ENCODE results near the gene EIF4G3.

EIF4G3 gene

GRCh38 chr1:20983297-20983889 is 193.3 kb downstream of the EIF4G3 start:
- Mint-ChIP-seq H3K4me3 (no peak overlapping the region), H3K36me3 (ENCODE audit: low read depth) (peaks cover 25% of the 10 kb centered on the region), H3K9me3 (no peaks in the 10 kb centered on the region), H3K27me3 (no peaks in the 10 kb centered on the region), H3K27ac (no peak overlapping the region), H3K4me1 (ENCODE audit: low read depth) (no peaks in the 10 kb centered on the region)

GRCh38 chr1:20982316-20982715 is 194.4 kb downstream of the EIF4G3 start:
- Mint-ChIP-seq H3K36me3 (ENCODE audit: low read depth) (peaks cover 25% of the 10 kb centered on the region), H3K4me1 (ENCODE audit: low read depth) (no peaks in the 10 kb centered on the region), H3K27me3 (no peaks in the 10 kb centered on the region), H3K9me3 (no peaks in the 10 kb centered on the region), H3K27ac (no peak overlapping the region), H3K4me3 (no peak overlapping the region)

GRCh38 chr1:20981915-20982314 is 194.8 kb downstream of the EIF4G3 start:
- Mint-ChIP-seq H3K36me3 (ENCODE audit: low read depth) (peaks cover 25% of the 10 kb centered on the region), H3K9me3 (no peaks in the 10 kb centered on the region), H3K4me3 (no peak overlapping the region), H3K4me1 (ENCODE audit: low read depth) (no peaks in the 10 kb centered on the region), H3K27me3 (no peaks in the 10 kb centered on the region), H3K27ac (no peak overlapping the region)

GRCh38 chr1:20980051-20980450 is 196.6 kb downstream of the EIF4G3 start:
- Mint-ChIP-seq H3K27ac (no peak overlapping the region), H3K36me3 (ENCODE audit: low read depth) (peaks cover 20% of the 10 kb centered on the region), H3K4me3 (no peak overlapping the region), H3K27me3 (no peaks in the 10 kb centered on the region), H3K9me3 (no peaks in the 10 kb centered on the region), H3K4me1 (ENCODE audit: low read depth) (no peaks in the 10 kb centered on the region)

- Mint-ChIP-seq H3K4me1 (ENCODE audit: low read depth) (peaks cover 6% of the 10 kb centered on the region), H3K4me3 (no peak overlapping the region), H3K9me3 (no peaks in the 10 kb centered on the region), H3K36me3 (ENCODE audit: low read depth) (peaks cover 37% of the 10 kb centered on the region), H3K27ac (no peak overlapping the region), H3K27me3 (no peaks in the 10 kb centered on the region)
Measured at GRCh38 chr1:20978413-20978812, 198.3 kb downstream of the EIF4G3 start.

GRCh38 chr1:20975668-20976067 is 201.0 kb downstream of the EIF4G3 start:
- H3K27ac Mint-ChIP-seq: no peak overlapping the region
- H3K4me1 Mint-ChIP-seq (ENCODE audit: low read depth): peaks cover 6% of the 10 kb centered on the region
- no peak overlapping the region for H3K4me3 Mint-ChIP-seq
- H3K36me3 Mint-ChIP-seq (ENCODE audit: low read depth): peaks cover 52% of the 10 kb centered on the region
- no peaks in the 10 kb centered on the region for H3K9me3 Mint-ChIP-seq
- H3K27me3 Mint-ChIP-seq: no peaks in the 10 kb centered on the region

- Mint-ChIP-seq H3K4me3 (no peak overlapping the region), H3K36me3 (ENCODE audit: low read depth) (peaks cover 45% of the 10 kb centered on the region), H3K4me1 (ENCODE audit: low read depth) (peaks cover 6% of the 10 kb centered on the region), H3K27ac (no peak overlapping the region), H3K27me3 (no peaks in the 10 kb centered on the region), H3K9me3 (no peaks in the 10 kb centered on the region)
Measured at GRCh38 chr1:20974951-20975350, 201.7 kb downstream of the EIF4G3 start.

- no peaks in the 10 kb centered on the region for H3K9me3 Mint-ChIP-seq
- H3K4me3 Mint-ChIP-seq: no peak overlapping the region
- peaks cover 6% of the 10 kb centered on the region for H3K4me1 Mint-ChIP-seq (ENCODE audit: low read depth)
- H3K36me3 Mint-ChIP-seq (ENCODE audit: low read depth): peaks cover 46% of the 10 kb centered on the region
- H3K27ac Mint-ChIP-seq: peak overlapping the region; percentile 6
- no peaks in the 10 kb centered on the region for H3K27me3 Mint-ChIP-seq
Measured at GRCh38 chr1:20974069-20974468, 202.6 kb downstream of the EIF4G3 start.

- Mint-ChIP-seq H3K27me3 (no peaks in the 10 kb centered on the region), H3K4me3 (no peak overlapping the region), H3K9me3 (no peaks in the 10 kb centered on the region), H3K27ac (no peak overlapping the region), H3K36me3 (ENCODE audit: low read depth) (peaks cover 49% of the 10 kb centered on the region), H3K4me1 (ENCODE audit: low read depth) (peaks cover 6% of the 10 kb centered on the region)
Measured at GRCh38 chr1:20972855-20973254, 203.8 kb downstream of the EIF4G3 start.

- no peak overlapping the region for H3K27ac Mint-ChIP-seq
- H3K36me3 Mint-ChIP-seq (ENCODE audit: low read depth): peaks cover 46% of the 10 kb centered on the region
- H3K9me3 Mint-ChIP-seq: no peaks in the 10 kb centered on the region
- H3K27me3 Mint-ChIP-seq: no peaks in the 10 kb centered on the region
- no peak overlapping the region for H3K4me3 Mint-ChIP-seq
- peaks cover 14% of the 10 kb centered on the region for H3K4me1 Mint-ChIP-seq (ENCODE audit: low read depth)
Measured at GRCh38 chr1:20964540-20965484, 211.9 kb downstream of the EIF4G3 start.

GRCh38 chr1:20962576-20963258 is 214.0 kb downstream of the EIF4G3 start:
- H3K4me1 Mint-ChIP-seq (ENCODE audit: low read depth): peaks cover 14% of the 10 kb centered on the region
- peaks cover 48% of the 10 kb centered on the region for H3K36me3 Mint-ChIP-seq (ENCODE audit: low read depth)
- no peaks in the 10 kb centered on the region for H3K27me3 Mint-ChIP-seq
- H3K4me3 Mint-ChIP-seq: no peak overlapping the region
- no peaks in the 10 kb centered on the region for H3K9me3 Mint-ChIP-seq
- H3K27ac Mint-ChIP-seq: no peak overlapping the region

- Mint-ChIP-seq H3K36me3 (ENCODE audit: low read depth) (peaks cover 44% of the 10 kb centered on the region), H3K4me1 (ENCODE audit: low read depth) (peaks cover 3% of the 10 kb centered on the region)
Measured at GRCh38 chr1:20958430-20958829, 218.3 kb downstream of the EIF4G3 start.

GRCh38 chr1:20956272-20956671 is 220.4 kb downstream of the EIF4G3 start:
- Mint-ChIP-seq H3K9me3 (no peaks in the 10 kb centered on the region), H3K27ac (no peak overlapping the region), H3K36me3 (ENCODE audit: low read depth) (peaks cover 41% of the 10 kb centered on the region), H3K4me1 (ENCODE audit: low read depth) (peaks cover 3% of the 10 kb centered on the region), H3K27me3 (no peaks in the 10 kb centered on the region), H3K4me3 (no peak overlapping the region)

More at GRCh38 chr1:20958430-20958829, 218.3 kb downstream of the EIF4G3 start:
- H3K27me3 Mint-ChIP-seq: no peaks in the 10 kb centered on the region
- no peak overlapping the region for H3K4me3 Mint-ChIP-seq
- H3K9me3 Mint-ChIP-seq: no peaks in the 10 kb centered on the region
- H3K27ac Mint-ChIP-seq: no peak overlapping the region

- Mint-ChIP-seq H3K36me3 (ENCODE audit: low read depth) (peaks cover 26% of the 10 kb centered on the region), H3K27ac (no peak overlapping the region), H3K4me3 (no peak overlapping the region), H3K4me1 (ENCODE audit: low read depth) (no peaks in the 10 kb centered on the region), H3K9me3 (no peaks in the 10 kb centered on the region), H3K27me3 (no peaks in the 10 kb centered on the region)
Measured at GRCh38 chr1:20950679-20951078, 226.0 kb downstream of the EIF4G3 start.

Data from stimulated activated naive CD8-positive, alpha-beta T cell treated with anti-CD3 and anti-CD28 coated beads, Interleukin-15, Interleukin-2, amounts not matched to agents 100 ng/mL and 50 ng/mL, for 24 hours (primary cell).